Endodermal cell (in vitro differentiated cells): ENCODE data around the gene USP31. TPM values are rescaled to one million over a fixed set of nuclear protein-coding genes. Genes with fewer than 3 reads are reported as not detected.

Source experiments
- DNase-seq: peaks from one replicate; pipeline ENCODE4 v3.0.0-alpha.2; 2017
- H3K27ac ChIP-seq: 2 replicates; pipeline ENCODE4 v1.5.1; 2013; ENCODE audit warnings: mild to moderate bottlenecking, low read depth, low read length, moderate library complexity
- H3K27me3 ChIP-seq: 2 replicates; pipeline ENCODE4 v1.6.1; 2013; ENCODE audit warnings: mild to moderate bottlenecking, low read length, moderate library complexity; ENCODE audit not compliant: insufficient read depth, control insufficient read depth, poor library complexity, severe bottlenecking
- H3K36me3 ChIP-seq: 2 replicates; pipeline ENCODE4 v1.7.0; 2013; ENCODE audit warnings: mild to moderate bottlenecking, low read length, moderate library complexity; ENCODE audit not compliant: control insufficient read depth, insufficient read depth
- H3K4me1 ChIP-seq: one replicate; pipeline ENCODE4 v1.7.0; 2013; ENCODE audit warnings: low read length; ENCODE audit not compliant: control insufficient read depth, insufficient read depth
- H3K4me3 ChIP-seq: 2 replicates; pipeline ENCODE4 v1.5.1; 2013; ENCODE audit warnings: mild to moderate bottlenecking, low read length, moderate library complexity
- H3K9ac ChIP-seq: 2 replicates; pipeline ENCODE4 v1.6.1; 2013; ENCODE audit warnings: mild to moderate bottlenecking, low read length, moderate library complexity; ENCODE audit not compliant: poor library complexity, severe bottlenecking; ENCODE audit errors: extremely low read depth
- H3K9me3 ChIP-seq: 2 replicates; pipeline ENCODE4 v1.6.1; 2013; ENCODE audit warnings: mild to moderate bottlenecking, low read length, moderate library complexity; ENCODE audit not compliant: control insufficient read depth
- H3K27ac Mint-ChIP-seq: 2 replicates; pipeline ENCODE4 v1.8.0; 2020; ENCODE audit warnings: mixed read lengths
- H3K27me3 Mint-ChIP-seq: 2 replicates; pipeline ENCODE4 v1.8.0; 2021; ENCODE audit warnings: mild to moderate bottlenecking, mixed read lengths; ENCODE audit not compliant: insufficient read depth
- H3K36me3 Mint-ChIP-seq: 2 replicates; pipeline ENCODE4 v1.8.0; 2020; ENCODE audit warnings: low read depth, mixed read lengths
- H3K4me1 Mint-ChIP-seq: 2 replicates; pipeline ENCODE4 v1.8.0; 2020; ENCODE audit warnings: mixed read lengths
- H3K4me3 Mint-ChIP-seq: 2 replicates; pipeline ENCODE4 v1.8.0; 2020; ENCODE audit warnings: mild to moderate bottlenecking, moderate library complexity, mixed read lengths
- H3K9me3 Mint-ChIP-seq: 2 replicates; pipeline ENCODE4 v1.8.0; 2020; ENCODE audit warnings: mild to moderate bottlenecking, mixed read lengths
- WGBS, 2 experiments: methylation state at CpG; one replicate each; pipeline versions ENCODE4 v1.1.5 to v1.1.7; 2013; ENCODE audit warnings: missing lambda C conversion rate in 2 of 2, mixed read lengths in 1 of 2; ENCODE audit not compliant: insufficient coverage in 1 of 2, insufficient read length in 1 of 2; 5-methylcytosine and 5-hydroxymethylcytosine counted together
- total RNA-seq, 2 donors: library from RNA; stranded (reverse); fragmentation: NEBNext Ultra II Directional in 1 of 2; extraction: Animal tissue kit (Norgen Biotek cat#: 25700) in 1 of 2; gene quantifications; 2 replicates in 1 of 2; 3 replicates in 1 of 2; pipeline ENCODE4 v1.2.1, GENCODE V29; 2021
- TF ChIP-seq, protein P1 (sequence below): fragments of 200-600 bp; sonication (generic); conservative IDR thresholded peaks from 2 replicates; pipeline ENCODE4 v1.5.0; 2021; ENCODE audit warnings: antibody characterized with exemption, mild to moderate bottlenecking

Gene USP31
- total RNA-seq, 2 donors from 2014 or later: 19.9 to 22.1 TPM

DNA sequence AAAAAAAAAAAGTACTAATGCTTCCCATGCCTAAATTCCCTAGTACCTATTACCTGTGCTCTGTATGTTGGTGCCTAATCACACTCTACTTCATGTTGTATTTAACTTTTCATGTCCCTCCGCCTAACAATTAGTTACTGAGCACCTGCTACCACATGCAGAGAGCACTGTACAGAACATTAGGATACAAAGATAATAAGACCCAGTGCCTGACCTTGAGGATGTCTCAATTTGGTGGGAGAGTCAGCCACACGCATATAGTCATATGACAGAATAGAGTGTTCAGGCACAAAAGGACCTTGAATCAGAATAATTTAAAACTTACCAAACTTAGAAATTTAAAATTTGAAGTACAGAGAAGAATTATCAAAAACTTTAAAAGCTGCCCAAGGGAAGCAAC lies 42.1 kb downstream of the USP31 start:
- Mint-ChIP-seq H3K36me3 (peaks cover 37% of the 10 kb centered on the region), H3K4me3 (no peak overlapping the region), H3K27me3 (no peaks in the 10 kb centered on the region), H3K4me1 (peaks cover 15% of the 10 kb centered on the region), H3K9me3 (peaks cover 2% of the 10 kb centered on the region), H3K27ac (no peak overlapping the region)
- TF ChIP-seq, protein P1, sequence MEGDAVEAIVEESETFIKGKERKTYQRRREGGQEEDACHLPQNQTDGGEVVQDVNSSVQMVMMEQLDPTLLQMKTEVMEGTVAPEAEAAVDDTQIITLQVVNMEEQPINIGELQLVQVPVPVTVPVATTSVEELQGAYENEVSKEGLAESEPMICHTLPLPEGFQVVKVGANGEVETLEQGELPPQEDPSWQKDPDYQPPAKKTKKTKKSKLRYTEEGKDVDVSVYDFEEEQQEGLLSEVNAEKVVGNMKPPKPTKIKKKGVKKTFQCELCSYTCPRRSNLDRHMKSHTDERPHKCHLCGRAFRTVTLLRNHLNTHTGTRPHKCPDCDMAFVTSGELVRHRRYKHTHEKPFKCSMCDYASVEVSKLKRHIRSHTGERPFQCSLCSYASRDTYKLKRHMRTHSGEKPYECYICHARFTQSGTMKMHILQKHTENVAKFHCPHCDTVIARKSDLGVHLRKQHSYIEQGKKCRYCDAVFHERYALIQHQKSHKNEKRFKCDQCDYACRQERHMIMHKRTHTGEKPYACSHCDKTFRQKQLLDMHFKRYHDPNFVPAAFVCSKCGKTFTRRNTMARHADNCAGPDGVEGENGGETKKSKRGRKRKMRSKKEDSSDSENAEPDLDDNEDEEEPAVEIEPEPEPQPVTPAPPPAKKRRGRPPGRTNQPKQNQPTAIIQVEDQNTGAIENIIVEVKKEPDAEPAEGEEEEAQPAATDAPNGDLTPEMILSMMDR: no peak
- Histone ChIP-seq H3K27me3 (no peaks in the 10 kb centered on the region), H3K27ac (no peak overlapping the region), H3K4me3 (no peak overlapping the region), H3K36me3 (peaks cover 33% of the 10 kb centered on the region), H3K9ac (no peak overlapping the region), H3K9me3 (no peaks in the 10 kb centered on the region), H3K4me1 (peaks cover 3% of the 10 kb centered on the region)
- WGBS, 2 experiments: 90% methylated on average over 2 of the region's 2 CpGs; no CpG with 5 or more reads in 1 of the 2 experiments
- no peak for DNase-seq

DNA sequence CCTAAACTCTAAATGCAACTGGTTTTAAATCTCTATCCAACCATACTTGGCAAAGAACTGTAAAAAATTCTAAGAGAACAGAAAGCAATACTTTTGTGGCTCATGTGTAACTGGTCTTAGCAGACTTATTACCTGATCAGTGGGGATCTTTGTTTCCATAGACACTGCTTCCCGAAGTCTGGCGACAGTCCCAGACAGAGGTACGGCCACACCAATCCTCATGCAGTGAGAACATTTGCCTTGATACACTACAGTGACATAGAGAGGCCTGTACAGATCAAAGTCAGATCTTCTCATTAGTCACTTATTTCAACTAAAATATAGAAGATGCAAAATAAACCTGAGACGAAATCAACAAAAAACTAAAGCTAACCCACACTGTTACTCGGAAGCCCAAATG lies 43.9 kb downstream of the USP31 start:
- Mint-ChIP-seq H3K36me3 (peaks cover 46% of the 10 kb centered on the region), H3K27ac (no peak overlapping the region), H3K4me1 (peaks cover 10% of the 10 kb centered on the region), H3K9me3 (peaks cover 2% of the 10 kb centered on the region), H3K27me3 (no peaks in the 10 kb centered on the region), H3K4me3 (no peak overlapping the region)
- H3K27ac ChIP-seq: no peak overlapping the region
- 92 to 97% methylated on average over 5 of the region's 5 CpGs for WGBS, 2 experiments
- no peaks in the 10 kb centered on the region for H3K4me1 ChIP-seq
- TF ChIP-seq, protein P1: no peak
- no peaks in the 10 kb centered on the region for H3K9me3 ChIP-seq
- no peaks in the 10 kb centered on the region for H3K27me3 ChIP-seq
- H3K4me3 ChIP-seq: no peak overlapping the region
- peaks cover 46% of the 10 kb centered on the region for H3K36me3 ChIP-seq
- DNase-seq: no peak
- H3K9ac ChIP-seq: no peak overlapping the region

DNA sequence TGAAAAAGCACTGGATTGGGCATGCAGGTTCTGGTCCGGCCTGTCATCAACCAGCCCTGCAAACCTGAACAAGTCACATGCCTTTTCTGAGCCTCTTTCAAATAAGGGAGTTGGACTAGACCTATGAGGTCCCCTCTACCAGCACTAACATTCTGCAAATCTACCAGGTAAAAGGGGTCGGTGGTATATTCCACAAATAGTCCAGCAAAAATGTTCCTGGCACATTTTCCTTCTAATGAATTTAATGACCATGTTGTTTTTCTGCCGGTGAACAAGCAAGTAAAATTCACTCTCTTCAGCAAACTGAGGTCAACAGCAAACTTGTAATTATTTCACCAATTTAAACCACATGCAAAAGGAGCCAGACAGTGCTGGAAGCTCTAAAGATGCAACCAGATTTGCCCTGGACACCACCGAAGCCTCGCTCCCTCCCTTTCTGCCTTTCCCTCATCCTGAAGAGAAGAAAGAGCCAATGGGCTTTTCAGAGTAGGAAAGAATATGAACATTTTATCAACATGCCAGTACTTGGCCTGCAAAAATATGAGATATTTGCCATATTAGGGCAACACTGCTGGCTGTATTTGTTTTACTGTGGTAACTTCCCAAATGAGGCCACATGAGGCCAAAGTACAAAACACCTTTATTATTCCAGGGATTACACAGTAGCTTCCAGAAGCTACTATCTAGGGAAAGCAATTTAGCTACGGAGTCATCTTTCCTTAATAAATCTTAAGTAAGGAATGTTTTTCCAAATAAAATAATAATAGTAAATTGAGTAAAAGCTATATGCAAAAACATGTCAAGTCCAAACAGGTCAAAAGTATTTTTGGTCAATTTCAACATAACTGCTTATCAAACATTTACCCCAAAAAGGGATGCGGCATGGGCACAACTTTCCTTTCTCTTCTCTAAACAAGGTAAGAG lies 45.0 kb downstream of the USP31 start:
- Histone ChIP-seq H3K4me1 (no peaks in the 10 kb centered on the region), H3K36me3 (peaks cover 55% of the 10 kb centered on the region), H3K9me3 (peaks cover 8% of the 10 kb centered on the region), H3K27ac (no peak overlapping the region), H3K9ac (no peak overlapping the region), H3K4me3 (no peak overlapping the region), H3K27me3 (no peaks in the 10 kb centered on the region)
- H3K36me3 Mint-ChIP-seq: peaks cover 53% of the 10 kb centered on the region
- 96 to 97% methylated on average over 4 to 6 of the region's 7 CpGs for WGBS, 2 experiments
- TF ChIP-seq, protein P1: no peak
- no peak for DNase-seq
- no peak overlapping the region for H3K27ac Mint-ChIP-seq
- H3K9me3 Mint-ChIP-seq: no peaks in the 10 kb centered on the region
- no peak overlapping the region for H3K4me3 Mint-ChIP-seq
- H3K4me1 Mint-ChIP-seq: peaks cover 7% of the 10 kb centered on the region
- H3K27me3 Mint-ChIP-seq: no peaks in the 10 kb centered on the region
